Cardiac muscle cell (in vitro differentiated cells and primary cell): Measurements from ENCODE around the gene FAM181A. TPM values are rescaled to one million over a fixed set of nuclear protein-coding genes. Genes with fewer than 3 reads are reported as not detected.

Source experiments
- DNase-seq, 2 donors: peaks; one replicate each; pipeline versions ENCODE4 v3.0.0 to v3.0.0-alpha.2; 2010 to 2017; ENCODE audit warnings: low read depth in 1 of 2, low spot score in 1 of 2
- H3K27ac ChIP-seq: fragments of 200-600 bp; sonication (generic); 2 replicates; pipeline ENCODE4 v1.5.1; 2016
- H3K27me3 ChIP-seq: fragments of 200-600 bp; sonication (generic); 2 replicates; pipeline ENCODE4 v1.6.0; 2016; ENCODE audit warnings: control low read depth
- H3K36me3 ChIP-seq: fragments of 200-600 bp; sonication (generic); 2 replicates; pipeline ENCODE4 v1.5.1; 2016; ENCODE audit warnings: control low read depth
- H3K4me1 ChIP-seq: fragments of 200-600 bp; sonication (generic); 2 replicates; pipeline ENCODE4 v1.8.1; 2017; ENCODE audit warnings: low read depth, mild to moderate bottlenecking, mixed run types
- H3K4me3 ChIP-seq: fragments of 200-600 bp; sonication (generic); 2 replicates; pipeline ENCODE4 v1.5.1; 2016; ENCODE audit warnings: mild to moderate bottlenecking
- H3K9me3 ChIP-seq: fragments of 200-600 bp; sonication (generic); 2 replicates; pipeline ENCODE4 v1.5.1; 2017; ENCODE audit warnings: low read depth, mild to moderate bottlenecking, control low read depth
- polyA plus RNA-seq: library from polyadenylated mRNA; unstranded; fragments of >200 nt; fragmentation: Nextera tagmentation; extraction: Ambion mirVana; gene quantifications from 2 replicates; pipeline ENCODE4 v1.2.1, GENCODE V29; 2016
- total RNA-seq: library from RNA; depleted of rRNA; stranded (reverse); fragments of >200 nt; gene quantifications from 2 replicates; pipeline ENCODE4 v1.2.3, GENCODE V29; 2016
- TF ChIP-seq, protein P1 (sequence below): IDR thresholded peaks from 2 replicates; pipeline ENCODE4 v1.5.1; 2012; ENCODE audit warnings: low read depth, mild to moderate bottlenecking, low read length

FAM181A gene
- total and polyA plus RNA-seq, 2 experiments from 2014 or later: not detected

DNA sequence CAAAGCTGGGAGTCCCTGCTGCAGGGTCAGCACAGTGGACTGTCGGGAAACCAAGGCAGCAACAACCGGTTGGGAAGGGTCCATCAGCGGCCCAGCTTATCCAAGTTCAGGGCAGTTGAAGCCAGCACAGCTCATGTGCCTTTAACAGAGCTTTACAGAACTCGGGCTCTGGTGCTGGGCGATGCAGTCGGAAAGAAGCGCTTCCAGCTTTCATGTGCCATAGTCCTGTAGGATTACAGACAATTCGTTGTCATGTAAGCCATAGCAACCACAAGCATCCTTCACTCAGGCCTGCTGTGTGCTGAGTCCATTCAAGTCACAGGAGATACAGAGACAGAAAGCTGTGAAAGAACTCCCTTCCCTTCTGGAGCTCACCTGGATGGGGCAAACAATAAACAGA, 3.5 kb upstream of the FAM181A start:
- DNase-seq: no peak
- TF ChIP-seq, protein P1, sequence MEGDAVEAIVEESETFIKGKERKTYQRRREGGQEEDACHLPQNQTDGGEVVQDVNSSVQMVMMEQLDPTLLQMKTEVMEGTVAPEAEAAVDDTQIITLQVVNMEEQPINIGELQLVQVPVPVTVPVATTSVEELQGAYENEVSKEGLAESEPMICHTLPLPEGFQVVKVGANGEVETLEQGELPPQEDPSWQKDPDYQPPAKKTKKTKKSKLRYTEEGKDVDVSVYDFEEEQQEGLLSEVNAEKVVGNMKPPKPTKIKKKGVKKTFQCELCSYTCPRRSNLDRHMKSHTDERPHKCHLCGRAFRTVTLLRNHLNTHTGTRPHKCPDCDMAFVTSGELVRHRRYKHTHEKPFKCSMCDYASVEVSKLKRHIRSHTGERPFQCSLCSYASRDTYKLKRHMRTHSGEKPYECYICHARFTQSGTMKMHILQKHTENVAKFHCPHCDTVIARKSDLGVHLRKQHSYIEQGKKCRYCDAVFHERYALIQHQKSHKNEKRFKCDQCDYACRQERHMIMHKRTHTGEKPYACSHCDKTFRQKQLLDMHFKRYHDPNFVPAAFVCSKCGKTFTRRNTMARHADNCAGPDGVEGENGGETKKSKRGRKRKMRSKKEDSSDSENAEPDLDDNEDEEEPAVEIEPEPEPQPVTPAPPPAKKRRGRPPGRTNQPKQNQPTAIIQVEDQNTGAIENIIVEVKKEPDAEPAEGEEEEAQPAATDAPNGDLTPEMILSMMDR: no peak
- no peak overlapping the region for H3K4me3 ChIP-seq
- H3K36me3 ChIP-seq: no peaks in the 10 kb centered on the region
- no peak overlapping the region for H3K27ac ChIP-seq
- no peaks in the 10 kb centered on the region for H3K27me3 ChIP-seq
- no peaks in the 10 kb centered on the region for H3K9me3 ChIP-seq
- H3K4me1 ChIP-seq: no peaks in the 10 kb centered on the region

DNA sequence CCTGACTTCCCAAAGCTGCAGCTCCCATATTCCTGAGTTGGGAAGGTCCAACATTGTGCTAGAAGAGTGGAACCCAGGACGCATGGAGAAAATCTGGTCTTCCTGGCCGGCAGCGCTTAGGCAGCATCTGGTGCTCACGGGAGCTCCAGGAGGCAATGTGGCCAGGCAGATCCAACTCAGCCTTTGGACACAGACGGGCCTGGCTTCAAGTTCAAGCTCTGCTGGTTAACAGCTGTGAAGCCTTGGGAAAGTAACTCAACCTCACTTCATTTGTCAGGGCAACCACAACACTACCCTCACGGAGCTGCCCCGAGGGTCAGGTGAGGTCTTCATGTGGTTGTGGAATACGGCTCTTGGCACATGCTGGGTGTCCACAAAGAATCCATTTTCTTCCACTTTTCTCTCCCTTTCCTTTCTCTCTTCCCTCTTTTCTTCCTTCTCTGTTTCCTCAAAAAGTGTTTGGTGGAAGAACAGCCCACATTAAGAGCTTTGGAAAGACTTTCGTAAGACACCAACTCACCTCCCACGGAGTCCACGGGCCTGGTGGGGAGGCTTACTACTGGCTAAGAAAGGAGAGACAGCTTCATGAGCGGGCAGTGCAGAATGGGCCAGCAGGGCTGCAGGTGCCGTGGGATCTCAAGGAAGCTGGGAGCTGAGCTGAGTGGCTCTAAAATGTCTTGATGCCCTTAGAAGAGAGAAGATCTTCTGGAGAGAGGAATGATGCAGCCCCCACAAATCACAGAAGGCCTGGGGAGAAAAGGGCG, 2.4 kb upstream of the FAM181A start:
- TF ChIP-seq, protein P1: no peak
- H3K4me3 ChIP-seq: no peak overlapping the region
- no peaks in the 10 kb centered on the region for H3K9me3 ChIP-seq
- no peak overlapping the region for H3K27ac ChIP-seq
- no peaks in the 10 kb centered on the region for H3K4me1 ChIP-seq
- H3K36me3 ChIP-seq: no peaks in the 10 kb centered on the region
- no peaks in the 10 kb centered on the region for H3K27me3 ChIP-seq
- no peak for DNase-seq

DNA sequence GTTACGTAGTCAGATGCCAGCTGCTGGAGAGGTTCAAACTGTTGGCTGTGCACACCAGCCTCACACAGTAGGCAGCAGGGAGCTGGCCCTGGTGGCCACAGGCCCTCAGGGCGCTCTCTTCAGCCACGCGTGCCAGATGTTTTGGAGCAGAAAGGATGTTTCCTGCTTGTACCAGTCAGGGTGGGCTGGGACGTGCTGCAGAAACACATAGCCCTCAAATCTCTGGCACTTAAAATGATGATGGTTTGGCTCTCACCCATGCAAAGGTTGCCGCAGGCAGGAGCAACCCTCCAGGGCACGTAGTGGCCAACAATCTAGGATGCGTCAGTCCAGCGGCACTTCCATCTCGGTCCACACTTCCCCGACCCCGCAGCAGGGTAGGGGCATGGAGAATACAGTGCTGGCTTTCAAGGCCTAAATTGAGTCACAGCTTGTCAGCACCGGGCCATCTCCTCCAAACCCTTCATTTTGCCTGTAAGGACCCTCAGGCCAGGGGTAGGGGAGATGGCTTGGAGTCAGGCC, 1.7 kb upstream of the FAM181A start:
- H3K36me3 ChIP-seq: no peaks in the 10 kb centered on the region
- no peaks in the 10 kb centered on the region for H3K4me1 ChIP-seq
- no peak overlapping the region for H3K4me3 ChIP-seq
- H3K9me3 ChIP-seq: no peaks in the 10 kb centered on the region
- no peaks in the 10 kb centered on the region for H3K27me3 ChIP-seq
- DNase-seq: no peak
- TF ChIP-seq, protein P1: no peak
- no peak overlapping the region for H3K27ac ChIP-seq

DNA sequence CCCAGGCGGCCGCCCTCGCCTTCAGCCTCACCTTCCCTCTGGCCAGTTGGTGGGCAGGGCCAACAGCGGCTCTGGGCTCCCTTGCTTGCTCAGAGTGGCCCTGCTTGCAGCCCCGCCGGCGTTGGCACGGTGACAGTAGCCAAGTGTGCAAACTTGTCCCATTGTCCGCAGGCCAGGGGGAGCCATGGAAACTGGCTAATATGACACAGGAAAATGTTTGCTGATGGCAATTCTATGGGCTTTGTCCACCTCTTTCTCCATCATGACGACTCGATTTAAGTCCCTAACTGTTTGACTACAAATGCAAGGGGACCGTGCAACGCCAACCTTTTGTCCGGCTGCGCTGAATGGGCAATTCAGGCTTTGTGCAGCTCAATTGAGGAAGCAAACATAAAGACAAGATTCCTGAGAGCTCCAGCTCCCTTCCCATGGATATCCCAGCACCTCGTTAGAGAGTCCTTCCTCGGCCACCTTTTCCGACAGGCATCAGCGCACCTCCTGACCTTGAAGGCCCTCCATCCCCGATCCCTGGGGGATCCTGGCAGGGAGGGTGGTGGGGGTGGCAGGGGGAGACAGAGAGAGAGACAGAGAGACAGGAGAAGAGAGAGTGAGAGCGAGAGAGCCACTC, 785 bp upstream of the FAM181A start:
- Histone ChIP-seq H3K27ac (no peak overlapping the region), H3K9me3 (no peaks in the 10 kb centered on the region), H3K27me3 (no peaks in the 10 kb centered on the region), H3K4me1 (no peaks in the 10 kb centered on the region), H3K4me3 (no peak overlapping the region), H3K36me3 (no peaks in the 10 kb centered on the region)
- no peak for DNase-seq
- TF ChIP-seq, protein P1: no peak

DNA sequence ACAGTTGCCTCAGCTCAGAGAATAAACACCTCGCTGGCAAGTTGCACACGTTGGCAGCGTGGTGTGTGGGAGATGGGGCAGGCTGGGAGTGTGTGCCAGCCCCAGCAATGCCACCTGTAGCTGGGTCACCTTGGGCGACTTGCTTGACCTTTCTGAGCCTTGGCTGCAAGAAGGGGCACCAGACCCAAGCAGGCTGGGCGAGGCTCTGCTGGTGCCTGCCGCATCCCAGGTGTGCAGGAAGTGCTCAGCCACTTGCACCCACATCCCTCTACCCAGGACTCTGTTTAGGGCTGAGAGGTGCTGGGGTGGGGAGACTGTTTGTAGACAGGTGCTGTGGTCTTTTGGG, 629 bp downstream of the FAM181A start:
- TF ChIP-seq, protein P1: no peak

More for the DNA sequence above, 629 bp downstream of the FAM181A start:
- H3K27me3 ChIP-seq: no peaks in the 10 kb centered on the region
- H3K9me3 ChIP-seq: no peaks in the 10 kb centered on the region
- no peak for DNase-seq
- H3K36me3 ChIP-seq: peaks cover 6% of the 10 kb centered on the region
- H3K4me3 ChIP-seq: no peak overlapping the region
- H3K4me1 ChIP-seq: no peaks in the 10 kb centered on the region
- no peak overlapping the region for H3K27ac ChIP-seq
